HFFc6 (cell line): ENCODE results near the gene PRSS57. TPM values are rescaled to one million over a fixed set of nuclear protein-coding genes. Genes with fewer than 3 reads are reported as not detected.
A peak's percentile ranks its signal among the peaks of the same experiment; 100 is the strongest.

Experiments
- DNase-seq: peaks from one replicate; pipeline ENCODE4 v3.0.0-alpha.2; 2018
- H3K27ac Mint-ChIP-seq: 2 replicates; pipeline ENCODE4 v1.8.0; 2020; ENCODE audit warnings: mild to moderate bottlenecking, mixed read lengths
- H3K27me3 Mint-ChIP-seq: 2 replicates; pipeline ENCODE4 v1.8.0; 2021; ENCODE audit warnings: mild to moderate bottlenecking, moderate library complexity, mixed read lengths; ENCODE audit not compliant: insufficient read depth
- H3K36me3 Mint-ChIP-seq: 2 replicates; pipeline ENCODE4 v1.8.0; 2021; ENCODE audit warnings: low read depth, mixed read lengths
- H3K4me1 Mint-ChIP-seq: 2 replicates; pipeline ENCODE4 v1.8.0; 2020; ENCODE audit warnings: low read depth, mixed read lengths
- H3K4me3 Mint-ChIP-seq: 2 replicates; pipeline ENCODE4 v1.8.0; 2020; ENCODE audit warnings: mild to moderate bottlenecking, moderate library complexity, mixed read lengths
- H3K9me3 Mint-ChIP-seq: 2 replicates; pipeline ENCODE4 v1.8.0; 2020; ENCODE audit warnings: mild to moderate bottlenecking, mixed read lengths
- total RNA-seq, 6 experiments: library from RNA; stranded (reverse); fragmentation: NEBNext Ultra II Directional; extraction: Animal tissue kit (Norgen Biotek cat#: 25700); gene quantifications; 2 replicates in 1 of 6; 3 replicates in 5 of 6; pipeline ENCODE4 v1.2.3, GENCODE V29; 2021
- TF ChIP-seq, protein P1 (sequence below): fragments of 200-600 bp; sonication (generic); IDR thresholded peaks from 2 replicates; pipeline ENCODE4 v1.5.0; 2021; ENCODE audit warnings: antibody characterized with exemption, mild to moderate bottlenecking

The PRSS57 gene
- total RNA-seq, 6 experiments from 2014 or later: not detected

DNA sequence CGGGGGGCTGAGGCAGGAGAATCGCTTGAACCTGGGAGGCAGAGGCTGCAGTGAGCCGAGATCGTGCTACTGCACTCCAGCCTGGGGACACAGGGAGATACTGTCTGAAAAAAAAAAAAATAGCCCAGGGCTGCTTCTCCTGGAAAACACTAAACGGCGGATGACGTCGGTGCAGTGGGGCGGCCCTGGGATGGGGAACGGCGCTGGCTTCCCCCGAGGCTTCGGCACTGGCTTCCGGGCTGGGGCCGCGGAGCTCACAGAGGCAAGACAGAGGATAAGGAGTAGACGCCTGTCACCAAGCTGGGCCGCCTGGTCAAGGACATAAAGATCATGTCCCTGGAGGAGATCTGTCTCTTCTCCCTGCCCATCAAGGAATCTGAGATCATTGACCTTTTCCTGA lies 5.0 kb downstream of the PRSS57 start:
- Mint-ChIP-seq H3K4me1 (peaks cover 7% of the 10 kb centered on the region), H3K27ac (no peak overlapping the region), H3K36me3 (no peaks in the 10 kb centered on the region), H3K9me3 (no peaks in the 10 kb centered on the region), H3K4me3 (no peak overlapping the region), H3K27me3 (peaks cover 4% of the 10 kb centered on the region)
- no peak for DNase-seq
- TF ChIP-seq, protein P1, sequence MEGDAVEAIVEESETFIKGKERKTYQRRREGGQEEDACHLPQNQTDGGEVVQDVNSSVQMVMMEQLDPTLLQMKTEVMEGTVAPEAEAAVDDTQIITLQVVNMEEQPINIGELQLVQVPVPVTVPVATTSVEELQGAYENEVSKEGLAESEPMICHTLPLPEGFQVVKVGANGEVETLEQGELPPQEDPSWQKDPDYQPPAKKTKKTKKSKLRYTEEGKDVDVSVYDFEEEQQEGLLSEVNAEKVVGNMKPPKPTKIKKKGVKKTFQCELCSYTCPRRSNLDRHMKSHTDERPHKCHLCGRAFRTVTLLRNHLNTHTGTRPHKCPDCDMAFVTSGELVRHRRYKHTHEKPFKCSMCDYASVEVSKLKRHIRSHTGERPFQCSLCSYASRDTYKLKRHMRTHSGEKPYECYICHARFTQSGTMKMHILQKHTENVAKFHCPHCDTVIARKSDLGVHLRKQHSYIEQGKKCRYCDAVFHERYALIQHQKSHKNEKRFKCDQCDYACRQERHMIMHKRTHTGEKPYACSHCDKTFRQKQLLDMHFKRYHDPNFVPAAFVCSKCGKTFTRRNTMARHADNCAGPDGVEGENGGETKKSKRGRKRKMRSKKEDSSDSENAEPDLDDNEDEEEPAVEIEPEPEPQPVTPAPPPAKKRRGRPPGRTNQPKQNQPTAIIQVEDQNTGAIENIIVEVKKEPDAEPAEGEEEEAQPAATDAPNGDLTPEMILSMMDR: no peak

DNA sequence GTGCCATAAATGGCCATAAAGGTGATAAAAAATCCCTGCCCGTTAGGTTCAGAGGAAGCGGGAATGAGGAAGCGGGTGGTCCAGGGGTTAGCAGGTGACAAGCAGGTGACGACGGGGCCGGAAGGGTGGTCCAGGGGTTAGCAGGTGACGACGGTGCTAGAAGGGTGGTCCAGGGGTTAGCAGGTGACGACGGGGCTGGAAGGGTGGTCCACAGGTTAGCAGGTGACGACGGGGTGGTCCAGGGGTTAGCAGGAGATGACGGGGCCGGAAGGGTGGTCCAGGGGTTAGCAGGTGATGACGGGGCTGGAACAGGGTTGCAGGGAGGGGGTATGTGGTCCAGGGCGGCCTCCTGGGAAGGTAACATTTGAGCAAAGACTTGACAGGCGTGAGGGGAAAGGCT lies 6.3 kb downstream of the PRSS57 start:
- TF ChIP-seq, protein P1: no peak
- Mint-ChIP-seq H3K27me3 (peaks cover 2% of the 10 kb centered on the region), H3K4me1 (peaks cover 7% of the 10 kb centered on the region), H3K9me3 (no peaks in the 10 kb centered on the region), H3K27ac (no peak overlapping the region), H3K36me3 (no peaks in the 10 kb centered on the region), H3K4me3 (no peak overlapping the region)
- no peak for DNase-seq

DNA sequence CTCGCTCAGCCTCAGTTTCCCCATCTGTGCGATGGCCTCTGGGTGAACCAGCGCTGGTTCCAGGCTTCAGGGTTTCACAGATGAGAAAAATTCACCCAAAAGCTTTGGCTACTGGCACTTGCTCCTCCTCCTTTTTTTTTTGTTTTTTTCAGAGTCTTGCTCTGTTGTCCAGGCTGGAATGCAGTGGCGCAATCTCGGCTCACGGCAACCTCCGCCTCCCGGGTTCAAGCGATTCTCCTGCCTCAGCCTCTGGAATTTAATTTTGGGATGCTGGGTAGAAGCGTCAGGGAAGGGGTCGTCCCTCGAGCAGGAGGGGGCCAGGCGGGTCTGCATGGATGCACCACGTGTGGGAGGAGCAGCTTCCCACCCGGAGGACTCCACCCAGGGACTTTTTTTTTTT lies 7.0 kb downstream of the PRSS57 start:
- no peaks in the 10 kb centered on the region for H3K36me3 Mint-ChIP-seq
- TF ChIP-seq, protein P1: no peak
- peak; percentile 21 for DNase-seq
- H3K27me3 Mint-ChIP-seq: peaks cover 2% of the 10 kb centered on the region
- peaks cover 7% of the 10 kb centered on the region for H3K4me1 Mint-ChIP-seq
- no peak overlapping the region; the same call in 1 of the 2 replicates for H3K4me3 Mint-ChIP-seq
- no peak overlapping the region for H3K27ac Mint-ChIP-seq
- no peaks in the 10 kb centered on the region for H3K9me3 Mint-ChIP-seq

DNA sequence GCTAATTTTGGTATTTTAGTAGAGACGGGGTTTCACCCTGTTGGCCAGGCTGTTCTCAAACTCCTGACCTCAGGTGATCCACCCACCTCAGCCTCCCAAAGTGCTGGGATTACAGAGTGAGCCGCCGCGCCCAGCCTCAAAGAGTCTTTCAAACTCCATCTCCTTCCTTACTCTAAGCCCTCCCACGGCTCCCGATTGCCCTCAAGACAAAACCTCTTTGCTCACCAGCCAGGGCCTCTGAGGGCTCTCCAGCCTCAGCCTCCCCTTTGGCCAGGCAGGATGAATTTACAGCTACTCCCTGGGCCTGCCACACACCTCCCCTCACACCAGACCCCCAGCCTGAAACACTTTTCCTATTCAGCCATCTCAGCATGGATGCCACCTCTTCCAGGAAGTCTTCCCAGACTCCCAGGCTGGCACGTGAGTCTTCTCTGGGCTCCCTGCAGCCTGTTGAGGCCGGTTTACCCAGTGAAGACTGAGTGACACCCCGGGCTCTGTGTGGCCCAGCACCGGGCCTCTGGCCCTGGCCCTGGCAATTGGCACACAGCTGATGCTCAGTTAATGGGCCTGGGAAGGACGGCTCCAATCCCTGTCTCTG lies 7.6 kb downstream of the PRSS57 start:
- DNase-seq: no peak
- TF ChIP-seq, protein P1: no peak
- no peak overlapping the region for H3K27ac Mint-ChIP-seq
- peaks cover 7% of the 10 kb centered on the region for H3K4me1 Mint-ChIP-seq
- peaks cover 2% of the 10 kb centered on the region for H3K27me3 Mint-ChIP-seq
- H3K9me3 Mint-ChIP-seq: no peaks in the 10 kb centered on the region
- H3K4me3 Mint-ChIP-seq: no peak overlapping the region; the same call in 1 of the 2 replicates
- no peaks in the 10 kb centered on the region for H3K36me3 Mint-ChIP-seq

DNA sequence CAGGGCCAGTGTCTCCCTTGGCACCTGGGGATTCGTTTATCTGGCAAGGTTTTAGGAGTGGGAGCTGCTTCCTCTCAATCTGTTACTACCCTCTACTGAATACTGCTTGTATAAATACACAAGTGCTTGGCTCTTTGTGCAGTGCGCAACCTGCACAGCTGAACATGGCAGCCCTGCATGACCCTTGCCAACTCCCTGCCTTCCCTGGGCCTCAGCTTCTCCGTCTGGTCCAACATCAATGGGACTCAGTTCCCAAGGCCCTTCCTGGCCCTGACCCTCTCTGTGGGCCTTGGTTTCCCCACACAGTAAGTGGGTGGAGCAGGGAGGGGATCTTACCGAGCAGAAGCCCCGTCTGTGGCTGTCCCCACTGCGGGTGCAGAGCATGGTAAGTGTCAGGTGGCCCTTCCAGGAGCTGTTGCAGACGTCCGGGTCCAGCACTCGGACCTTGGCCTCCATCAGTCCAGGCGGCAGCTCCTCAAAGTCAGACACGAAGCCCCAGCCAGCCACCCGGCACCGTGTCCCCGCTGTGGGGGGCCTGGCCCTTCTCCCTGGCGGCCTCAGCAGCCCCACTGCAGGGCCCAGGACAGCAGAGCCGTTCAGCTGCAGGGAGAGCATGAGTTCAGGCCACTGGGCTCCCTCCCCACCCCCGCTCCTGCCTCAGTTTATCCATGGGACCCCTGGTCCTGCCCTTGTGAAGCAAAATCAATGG lies 8.5 kb downstream of the PRSS57 start:
- TF ChIP-seq, protein P1: no peak
- H3K4me1 Mint-ChIP-seq: peaks cover 7% of the 10 kb centered on the region
- H3K27me3 Mint-ChIP-seq: peaks cover 2% of the 10 kb centered on the region
- no peaks in the 10 kb centered on the region for H3K9me3 Mint-ChIP-seq
- no peak overlapping the region for H3K27ac Mint-ChIP-seq
- DNase-seq: no peak
- no peaks in the 10 kb centered on the region for H3K36me3 Mint-ChIP-seq
- no peak overlapping the region for H3K4me3 Mint-ChIP-seq
